ENCODE measurements around the gene CCDC92. TPM values are rescaled to one million over a fixed set of nuclear protein-coding genes. Genes with fewer than 3 reads are reported as not detected.

CCDC92 gene
- total and polyA plus RNA-seq, 2 donors (not counting 3 experiments of a cell fraction or from before 2014, with no cell fraction given): 41.2 to 41.6 TPM

- no peak for DNase-seq (ENCODE audit: low read depth, low spot score)
- CTCF ChIA-PET: interaction anchor here (1.0 kb wide), 1 partner anchor 8 kb away, joined by 3 read pairs; no protein-coding TSS in a partner anchor
- Histone ChIP-seq H3K79me2 (ENCODE audit: control insufficient read depth, insufficient read depth, low read length) (peaks cover 5% of the 10 kb centered on the region), H3K9ac (replicated peaks; ENCODE audit: extremely low read depth, insufficient read depth, low read length) (no peak overlapping the region), H3K4me3 (replicated peaks in 1 of 3; ENCODE audit: insufficient read depth in 1 of 3, low read depth in 1 of 3, low read length in 3 of 3) (no peak overlapping the region), H4K20me1 (replicated peaks; ENCODE audit: control insufficient read depth, extremely low read depth, insufficient read depth, low read length) (no peaks in the 10 kb centered on the region), H2AFZ (ENCODE audit: low read depth, low read length) (no peak overlapping the region), H3K9me1 (replicated peaks; ENCODE audit: control insufficient read depth, extremely low read depth, insufficient read depth, low read length) (no peaks in the 10 kb centered on the region), H3K4me1 (ENCODE audit: control insufficient read depth, extremely low read depth, insufficient read depth, low read length) (peaks cover 4% of the 10 kb centered on the region), H3K4me2 (ENCODE audit: insufficient read depth, low read length) (no peak overlapping the region), H3K27me3 (ENCODE audit: control insufficient read depth in 2 of 2, insufficient read depth in 2 of 2, low read length in 2 of 2) (no peaks in the 10 kb centered on the region), H3K27ac (ENCODE audit: insufficient read depth, low read depth, low read length) (no peak overlapping the region), H3K36me3 (ENCODE audit: control insufficient read depth in 2 of 2, extremely low read depth in 1 of 2, insufficient read depth in 2 of 2, low read length in 2 of 2) (peaks cover 0 to 3% of the 10 kb centered on the region in 2 experiments), H3K9me3 (replicated peaks; ENCODE audit: control insufficient read depth, insufficient read depth, low read length) (no peaks in the 10 kb centered on the region)
- no peak for FAIRE-seq
- POLR2A ChIA-PET: no interaction called here
- no TSS peak for BruUV-seq (replicated peaks)
- TF ChIP-seq POLR2AphosphoS5 (IDR thresholded peaks at IDR 0.05; ENCODE audit: insufficient read depth, low read depth, low read length) (no peak), MAX (IDR thresholded peaks at IDR 0.05; ENCODE audit: insufficient read depth, insufficient read length) (no peak), JUN (IDR thresholded peaks at IDR 0.05; ENCODE audit: borderline replicate concordance, insufficient read depth, insufficient read length, low read depth) (no peak), EZH2 (IDR thresholded peaks at IDR 0.05; ENCODE audit: borderline replicate concordance, low read depth, low read length, severe bottlenecking) (no peak), CTCF (IDR thresholded peaks at IDR 0.05; ENCODE audit: extremely low read depth in 1 of 2, insufficient read depth in 1 of 2, low read depth in 1 of 2, low read length in 2 of 2) (no peak), FOS (IDR thresholded peaks at IDR 0.05; ENCODE audit: borderline replicate concordance, insufficient read depth, low read length) (no peak), POLR2A (IDR thresholded peaks at IDR 0.05; ENCODE audit: low read depth, low read length) (no peak), GATA2 (IDR thresholded peaks at IDR 0.05; ENCODE audit: insufficient read depth, insufficient read length, low read depth, low read length) (no peak), MYC (IDR thresholded peaks at IDR 0.05; ENCODE audit: low read depth, low read length) (no peak)
- intact Hi-C loops (cut with micrococcal nuclease): no loop called here
- dilution Hi-C loops (cut with MboI; ENCODE audit: extremely low pct_ligation_motif_present, low sequenced_read_pairs): no loop called here
These were observed 3.7 kb upstream of the CCDC92 start for GRCh38 chr12:123976227-123976826.
